ENCODE data around the gene USP3.
"Not testable (repeated sequence)": the region's sequence is repeated elsewhere in the genome, so short reads cannot be mapped to it uniquely, and the experiment has no call there.

Gene USP3

GRCh38 chr15:63517202-63517601, 12.8 kb downstream of the USP3 start:
- DNase-seq, result no peak

GRCh38 chr15:63517628-63518027, 13.2 kb downstream of the USP3 start:
- DNase-seq, result no peak

DNA sequence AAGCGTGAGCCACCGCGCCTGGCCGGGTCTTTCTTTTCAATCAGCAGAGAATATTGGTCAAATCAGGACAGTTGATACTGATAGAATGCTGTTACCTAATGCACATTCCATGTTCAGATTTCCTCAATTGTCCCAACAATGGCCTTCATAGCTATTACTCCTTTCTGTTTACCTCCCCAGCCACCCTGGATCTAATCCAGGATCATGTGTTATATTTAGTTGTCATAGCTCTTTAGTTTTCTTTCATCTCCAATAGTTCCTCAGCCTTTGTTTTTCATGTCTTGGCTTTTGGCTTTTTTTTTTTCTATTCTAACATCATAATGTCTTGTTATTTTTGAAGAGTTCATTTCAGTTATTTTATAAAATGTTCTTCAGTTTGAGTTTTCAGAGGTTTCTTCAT, 14.6 kb downstream of the USP3 start:
- DNase-seq, result no peak

DNA sequence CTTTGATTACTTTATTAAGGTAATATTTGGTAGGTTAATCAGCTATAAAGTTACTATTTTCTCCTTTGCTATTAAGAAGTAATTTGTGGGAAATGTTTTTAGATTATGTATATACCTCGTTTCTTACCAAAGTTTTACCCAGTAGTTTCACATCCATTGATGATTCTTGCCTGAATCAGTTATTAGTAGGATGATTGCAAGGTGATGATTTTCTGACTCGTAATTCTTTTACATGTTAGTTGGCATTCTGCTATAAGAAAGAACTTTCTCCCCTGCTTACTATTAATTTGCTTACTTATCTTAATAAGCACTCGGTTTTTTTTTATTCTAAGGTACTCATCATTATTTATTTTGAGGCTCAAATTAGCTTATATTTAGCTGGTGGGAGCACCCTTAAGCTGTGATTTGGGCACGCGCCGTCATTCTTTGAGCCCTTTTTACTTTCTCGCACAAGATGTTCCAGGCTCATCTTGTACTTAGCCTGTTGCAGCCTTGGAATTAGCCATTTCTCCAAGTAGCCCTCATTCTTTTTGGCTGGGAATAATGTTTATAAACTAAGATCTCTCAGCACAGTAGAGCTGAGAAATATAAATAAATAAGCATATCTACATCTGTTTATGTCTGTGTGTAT, 15.3 kb downstream of the USP3 start:
- no peak for DNase-seq

GRCh38 chr15:63520462-63520861, 16.1 kb downstream of the USP3 start:
- not testable (repeated sequence) for DNase-seq

DNA sequence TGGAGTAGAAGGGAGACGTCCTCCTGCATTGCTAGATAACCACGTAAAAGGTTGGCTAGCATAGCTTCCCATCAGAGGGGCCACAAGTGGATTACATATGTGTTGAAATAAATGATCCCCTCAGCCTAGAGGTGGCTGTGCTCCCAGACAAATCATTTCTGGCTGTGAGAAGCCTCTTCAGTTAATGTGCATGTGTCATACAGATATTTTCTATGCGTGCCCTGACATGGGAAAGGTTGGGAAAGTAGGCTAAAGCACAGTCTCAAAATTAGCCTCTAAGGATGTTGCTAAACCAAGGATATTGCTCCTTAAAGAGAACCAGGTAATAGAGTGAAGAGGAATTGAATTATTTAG, 17.8 kb downstream of the USP3 start:
- DNase-seq, result no peak

DNA sequence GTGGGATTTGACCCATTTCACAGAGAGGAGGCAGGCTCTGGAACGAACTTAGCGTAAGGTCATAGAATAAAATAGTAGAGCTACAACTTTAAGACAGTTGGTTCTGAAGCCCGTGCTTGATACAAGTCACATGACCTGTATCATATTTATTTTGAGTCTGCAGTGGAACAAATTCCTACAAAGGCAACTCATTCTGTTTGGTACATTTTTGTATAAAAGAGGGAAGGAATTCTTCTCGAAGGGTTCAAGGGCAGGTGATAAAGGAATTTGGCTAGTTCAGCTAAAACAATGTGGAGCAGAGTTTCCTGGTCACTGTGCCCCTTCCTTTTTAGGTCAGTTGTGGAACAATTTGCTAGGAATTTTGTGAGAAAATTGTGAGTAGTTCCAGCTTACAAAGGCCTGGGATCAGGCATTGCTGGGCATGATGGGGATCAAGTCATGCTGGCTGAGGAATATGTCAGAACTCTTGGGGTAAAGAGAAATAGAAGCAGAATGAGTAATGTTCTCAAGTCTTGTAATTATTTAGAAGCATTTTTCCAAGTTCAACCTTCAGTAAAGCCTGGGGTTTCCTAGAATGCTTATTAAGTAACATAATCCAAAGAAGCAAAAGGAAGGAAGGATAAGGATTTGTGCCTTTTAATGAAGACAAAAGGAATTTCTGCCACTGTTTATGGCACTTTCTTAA, 19.1 kb downstream of the USP3 start:
- DNase-seq, result no peak

DNA sequence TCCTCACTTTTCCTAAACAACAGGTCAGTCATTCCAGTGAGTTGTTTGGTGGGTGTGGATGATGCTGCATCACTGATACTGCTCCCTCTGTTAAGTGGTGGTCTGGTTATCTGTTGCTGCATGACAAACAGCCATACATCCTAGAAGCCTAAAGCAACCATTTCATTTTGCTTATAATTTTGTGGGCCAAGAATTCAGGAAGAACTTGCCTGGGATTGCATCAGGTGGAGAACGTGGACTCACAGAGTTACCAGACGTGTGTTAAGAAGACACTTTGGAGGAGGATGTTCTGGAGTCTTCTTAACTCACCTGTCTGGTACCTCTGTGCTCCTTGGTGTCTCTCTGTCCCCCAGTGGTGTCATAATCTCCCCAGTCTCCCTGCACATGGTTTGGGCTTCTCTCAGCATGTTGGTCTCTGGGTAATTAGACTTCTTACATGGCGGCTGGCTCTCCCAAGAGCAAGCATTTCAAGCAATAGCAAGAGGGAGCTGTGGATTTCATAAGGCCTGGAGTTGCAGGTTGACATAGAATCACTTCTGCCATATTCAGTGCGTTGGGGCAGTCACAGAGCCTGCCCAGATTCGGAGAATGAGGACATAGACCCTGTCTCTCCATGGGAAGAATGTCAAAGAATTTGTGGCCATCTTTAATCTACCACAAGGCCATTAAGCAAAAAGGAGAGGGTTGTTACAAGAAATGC, 20.1 kb downstream of the USP3 start:
- DNase-seq, result no peak

DNA sequence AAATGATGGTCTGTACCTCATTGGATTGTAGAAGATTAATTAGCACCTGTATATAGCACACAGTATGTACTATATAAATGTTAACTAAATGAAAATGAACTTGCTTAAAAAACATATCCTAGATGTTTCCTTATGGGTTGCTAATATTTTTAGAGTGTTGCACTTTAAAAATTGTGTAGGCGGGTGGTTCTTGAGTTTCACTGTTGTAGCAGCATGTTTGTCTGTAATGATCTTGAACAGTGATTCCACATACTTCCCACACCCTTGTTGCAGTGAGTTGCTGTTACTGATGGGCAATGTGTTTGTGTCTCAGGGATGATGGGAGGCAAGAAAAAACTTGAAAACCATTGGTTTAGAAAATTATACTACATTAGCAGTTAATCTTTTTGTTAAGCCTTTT, 22.0 kb downstream of the USP3 start:
- DNase-seq, result no peak

DNA sequence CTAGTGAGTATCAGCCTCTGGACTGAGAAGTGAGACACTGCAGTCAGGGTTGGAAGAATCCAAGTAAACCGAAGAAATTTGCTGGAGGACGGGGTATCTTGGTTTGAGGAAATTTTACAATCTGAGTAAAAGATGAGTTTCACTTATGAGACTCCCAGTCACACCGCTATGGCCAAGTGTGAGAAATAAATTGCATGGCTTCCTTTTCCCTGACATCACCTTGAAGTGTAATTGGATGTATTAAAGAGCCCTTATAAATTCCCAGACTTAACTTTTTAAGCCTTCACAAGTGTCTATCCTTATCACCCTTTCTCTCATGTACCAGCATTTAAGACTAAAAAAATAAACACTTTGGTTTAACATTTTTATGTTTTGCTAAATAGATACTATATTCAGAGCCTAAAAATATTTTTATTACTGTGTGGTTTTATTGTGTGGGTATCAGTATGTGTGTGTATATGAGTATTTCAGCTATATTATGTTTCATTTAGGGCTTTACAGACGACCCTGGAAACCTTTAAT, 23.8 kb downstream of the USP3 start:
- no peak for DNase-seq

- no peak for DNase-seq
Observed at GRCh38 chr15:63530235-63530634, 25.8 kb downstream of the USP3 start.

GRCh38 chr15:63530752-63531299, 26.4 kb downstream of the USP3 start:
- no peak for DNase-seq

GRCh38 chr15:63531586-63531985, 27.2 kb downstream of the USP3 start:
- DNase-seq, result no peak

DNA sequence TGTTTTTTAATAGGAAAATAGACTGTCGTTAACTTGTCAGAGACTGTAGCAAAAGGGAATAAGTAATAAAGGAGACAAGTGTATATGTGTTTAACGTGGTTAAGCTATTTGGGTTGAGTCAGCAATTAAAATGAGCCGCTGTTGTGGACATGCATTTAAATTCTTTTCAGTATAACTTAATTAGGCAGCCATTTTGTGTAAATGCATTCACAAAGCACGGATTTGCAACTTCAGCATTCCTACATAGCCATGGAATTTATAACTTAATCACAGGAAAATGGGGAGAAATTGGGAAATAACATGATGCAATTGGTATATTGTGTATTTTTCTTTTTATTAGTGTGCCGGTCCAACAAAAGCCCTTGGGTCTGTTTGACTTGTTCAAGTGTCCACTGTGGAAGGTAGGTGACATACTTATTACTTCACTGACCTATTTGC, 27.9 kb downstream of the USP3 start:
- DNase-seq, result no peak

GRCh38 chr15:63534888-63535287, 30.5 kb downstream of the USP3 start:
- not testable (repeated sequence) for DNase-seq

DNA sequence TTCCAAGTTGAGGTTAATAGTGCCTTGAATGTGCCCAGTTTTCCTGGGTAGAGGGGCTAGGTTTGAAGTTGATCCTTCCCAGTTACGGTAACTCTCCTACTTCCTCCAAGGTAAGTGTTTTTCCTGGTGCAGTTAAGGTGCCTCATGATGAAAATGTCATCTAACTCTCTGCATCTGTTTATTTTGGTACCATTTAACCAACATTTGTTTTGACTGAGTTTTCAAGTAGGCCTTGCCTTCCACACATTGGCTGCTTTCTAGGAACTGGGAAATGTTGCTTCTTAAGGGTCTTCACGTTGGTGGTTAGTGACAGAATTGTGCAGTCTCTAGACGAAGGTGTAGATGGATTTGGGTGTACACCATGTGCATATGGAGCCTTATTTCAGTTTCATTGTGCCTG, 31.3 kb downstream of the USP3 start:
- no peak for DNase-seq

DNA sequence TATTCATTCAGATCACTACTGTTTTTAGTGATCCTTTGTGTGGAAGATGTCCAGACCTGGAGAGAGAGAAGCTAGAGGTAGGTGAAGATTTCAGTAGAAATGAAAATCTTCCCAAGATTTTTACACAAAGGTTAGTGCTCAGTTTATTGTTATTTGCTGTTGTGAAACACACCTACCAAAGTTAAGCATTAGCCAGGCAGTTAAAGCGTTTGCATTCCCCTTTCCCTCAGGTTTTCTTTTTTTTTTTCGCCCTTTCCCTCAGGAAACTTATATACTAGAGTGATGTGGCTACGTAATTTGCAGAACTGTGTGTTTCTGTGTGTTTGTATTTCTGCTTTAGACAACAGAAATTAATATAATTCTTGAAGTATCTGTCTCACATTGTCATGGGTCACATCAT, 34.5 kb downstream of the USP3 start:
- DNase-seq, result no peak

DNA sequence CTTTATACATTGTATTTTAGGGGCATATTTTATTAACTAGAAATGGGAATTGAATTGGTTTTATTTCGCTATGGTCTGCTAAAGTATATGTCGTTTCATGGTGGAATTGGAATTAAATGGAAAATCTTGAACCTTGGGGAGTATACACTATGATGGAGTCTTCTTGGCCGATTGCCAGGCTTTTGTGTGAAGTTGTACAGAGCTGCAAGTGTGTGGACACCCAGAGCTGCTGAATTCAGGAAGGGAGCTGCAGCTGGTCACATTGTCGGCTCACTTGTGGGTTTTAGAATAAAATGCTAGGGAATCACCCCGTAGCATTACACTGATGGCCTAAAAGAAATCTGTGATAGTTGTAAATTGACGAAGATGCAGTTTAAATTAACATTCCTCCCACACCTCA, 35.1 kb downstream of the USP3 start:
- no peak for DNase-seq

DNA sequence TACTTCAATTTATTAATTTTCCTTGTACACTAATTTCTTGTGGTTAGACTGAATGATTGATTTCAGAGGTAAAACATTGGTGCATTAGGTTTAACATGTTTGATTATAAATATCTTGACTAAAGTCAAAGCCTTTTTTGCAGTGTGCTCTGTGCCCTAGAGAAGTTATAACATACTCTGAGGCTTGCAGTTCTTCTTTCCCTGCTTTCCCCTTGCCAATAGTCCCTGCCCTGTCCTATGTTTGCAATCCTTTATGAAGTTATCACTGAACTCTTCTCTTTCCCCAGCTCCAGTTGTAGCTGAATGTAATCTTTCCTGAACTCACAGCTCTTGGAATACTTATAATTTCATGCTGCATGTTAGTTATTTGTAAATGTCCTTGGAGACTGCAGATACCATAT, 35.6 kb downstream of the USP3 start:
- no peak for DNase-seq

DNA sequence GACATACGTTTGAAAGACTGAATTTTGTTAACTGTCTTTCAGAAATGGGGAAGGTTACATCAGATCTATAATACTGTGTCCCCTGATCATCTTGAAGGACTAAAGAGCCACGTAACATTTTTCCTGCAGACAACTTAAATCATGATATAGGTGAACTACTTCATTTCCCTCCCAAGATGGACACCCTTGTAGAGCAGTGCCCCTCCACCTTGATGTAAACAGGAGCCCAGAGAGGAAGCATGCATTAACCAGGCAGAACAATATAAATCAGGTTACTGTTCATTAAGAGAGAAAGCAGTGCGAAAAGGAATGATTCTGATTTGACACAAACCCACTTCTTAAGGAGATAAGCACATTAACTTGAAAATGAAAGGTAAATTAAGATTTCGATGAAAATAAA, 36.1 kb downstream of the USP3 start:
- no peak for DNase-seq

GRCh38 chr15:63544258-63545026, 40.0 kb downstream of the USP3 start:
- no peak for DNase-seq

DNA sequence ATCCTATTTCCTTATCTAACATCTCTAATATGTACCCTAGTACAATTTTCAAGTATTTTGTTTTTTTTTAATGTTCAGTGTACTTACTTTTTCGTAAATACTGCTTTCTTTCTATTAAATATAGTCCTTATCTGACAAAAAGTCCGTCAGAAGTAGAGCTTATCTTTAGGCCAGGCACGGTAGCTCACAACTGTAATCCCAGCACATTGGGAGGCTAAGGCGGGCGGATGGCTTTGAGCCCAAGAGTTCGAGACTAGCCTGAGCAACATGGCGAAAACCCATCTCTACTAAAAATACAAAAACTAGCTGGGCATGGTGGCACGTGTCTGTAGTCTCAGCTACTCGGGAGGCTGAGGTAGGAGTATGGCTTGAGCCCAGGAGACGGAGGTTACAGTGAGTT, 41.1 kb downstream of the USP3 start:
- DNase-seq, result no peak

DNA sequence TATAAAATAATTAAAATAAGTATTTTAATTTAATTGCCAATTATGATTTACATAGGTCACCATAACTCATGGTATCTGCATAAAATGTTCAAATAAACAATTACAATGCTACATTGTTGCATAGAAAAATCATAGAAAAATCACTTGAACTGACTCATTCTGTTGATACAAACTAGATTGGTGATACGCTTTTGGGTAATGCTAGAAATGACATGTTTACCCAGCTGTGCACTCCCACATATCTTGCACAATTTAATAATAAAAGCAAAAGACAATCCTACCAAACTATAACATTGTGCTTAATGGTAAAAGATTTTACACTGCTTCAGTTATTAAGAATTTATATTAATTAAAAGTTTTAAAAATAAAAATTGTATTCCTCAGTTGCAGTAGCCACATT, 47.0 kb downstream of the USP3 start:
- DNase-seq, result no peak

Data from central memory CD4-positive, alpha-beta T cell (primary cell).